Uterus (tissue), 4 donors: ENCODE measurements around the gene MUC13. TPM values are rescaled to one million over a fixed set of nuclear protein-coding genes. Genes with fewer than 3 reads are reported as not detected.

Source experiments
- DNase-seq, 2 donors: peaks; one replicate each; pipeline ENCODE4 v3.0.0-alpha.2; 2019 to 2020
- H3K27ac ChIP-seq, 2 donors: fragments of 200-600 bp; sonication (generic); 1 replicate in 1 of 2; 2 replicates in 1 of 2; pipeline ENCODE4 v1.5.1; 2016 to 2018
- H3K27me3 ChIP-seq, 2 donors: fragments of 200-600 bp; sonication (generic); one replicate each; pipeline ENCODE4 v1.5.1; 2018 to 2019; ENCODE audit warnings: control low read depth in 1 of 2
- H3K36me3 ChIP-seq, 2 donors: fragments of 200-600 bp; sonication (generic); one replicate each; pipeline ENCODE4 v1.5.1; 2019; ENCODE audit warnings: control low read depth in 1 of 2
- H3K4me1 ChIP-seq, 2 donors: fragments of 200-600 bp; sonication (generic); one replicate each; pipeline ENCODE4 v1.5.1; 2018 to 2019; ENCODE audit warnings: control low read depth in 1 of 2
- H3K4me3 ChIP-seq, 2 donors: fragments of 200-600 bp; sonication (generic); 1 replicate in 1 of 2; 2 replicates in 1 of 2; pipeline ENCODE4 v1.5.1; 2018 to 2019; ENCODE audit warnings: mild to moderate bottlenecking in 1 of 2
- H3K9me3 ChIP-seq, 2 donors: fragments of 200-600 bp; sonication (generic); one replicate each; pipeline ENCODE4 v1.5.1; 2019; ENCODE audit warnings: control low read depth in 1 of 2
- POLR2A ChIP-seq, 2 donors: fragments of 450-650 bp; IDR thresholded peaks; one replicate each; pipeline ENCODE4 v1.6.1; 2016; ENCODE audit warnings: antibody characterized with exemption in 2 of 2, mild to moderate bottlenecking in 1 of 2, moderate library complexity in 1 of 2
- intact Hi-C: fragments of 100-400 bp; cut with DNase I; formaldehyde crosslinking; loops from one replicate; pipeline ENCODE4 v1.15.1; 2023; ENCODE audit warnings: low total_unique reads
- total RNA-seq, 4 donors: library from RNA; depleted of rRNA in 3 of 4; stranded (reverse); fragments of >200 nt in 3 of 4; gene quantifications; one replicate each; pipeline versions ENCODE4 v1.1.0 to v1.2.4, GENCODE V29; 2014 to 2023
- TF ChIP-seq, protein P1 (sequence below), 4 experiments: fragments of 200-600 bp in 2 of 4; fragments of 450-650 bp in 2 of 4; sonication (generic) in 2 of 4; IDR thresholded peaks; one replicate each; pipeline ENCODE4 v1.5.1; 2016 to 2019; ENCODE audit warnings: antibody characterized with exemption in 4 of 4, mild to moderate bottlenecking in 2 of 4, moderate library complexity in 1 of 4
- donor health status: DM: yes; HTN: yes; CAD: no.

Gene MUC13
- total RNA-seq, 4 donors from 2014 or later: 0.51 TPM; not detected in 3

DNA sequence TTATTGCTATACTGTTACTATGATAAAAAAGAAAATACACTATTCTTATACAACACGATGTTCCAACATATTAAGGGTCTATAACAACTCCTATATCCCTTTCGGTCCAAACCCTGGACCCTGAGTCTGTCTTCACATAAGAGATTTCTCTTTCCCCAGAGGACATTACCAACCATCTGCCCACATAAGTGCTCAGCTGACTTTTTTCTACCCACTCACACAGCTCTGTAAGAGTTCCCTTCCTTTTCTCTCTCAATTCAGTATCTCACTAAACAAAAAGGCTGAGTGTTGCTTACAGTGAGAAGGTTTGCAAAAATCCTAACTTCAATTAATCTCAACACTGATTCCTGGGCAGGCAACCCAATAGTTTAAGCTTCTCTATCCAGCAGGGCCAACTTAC is 77.9 kb downstream of the MUC13 start:
- TF ChIP-seq, protein P1, sequence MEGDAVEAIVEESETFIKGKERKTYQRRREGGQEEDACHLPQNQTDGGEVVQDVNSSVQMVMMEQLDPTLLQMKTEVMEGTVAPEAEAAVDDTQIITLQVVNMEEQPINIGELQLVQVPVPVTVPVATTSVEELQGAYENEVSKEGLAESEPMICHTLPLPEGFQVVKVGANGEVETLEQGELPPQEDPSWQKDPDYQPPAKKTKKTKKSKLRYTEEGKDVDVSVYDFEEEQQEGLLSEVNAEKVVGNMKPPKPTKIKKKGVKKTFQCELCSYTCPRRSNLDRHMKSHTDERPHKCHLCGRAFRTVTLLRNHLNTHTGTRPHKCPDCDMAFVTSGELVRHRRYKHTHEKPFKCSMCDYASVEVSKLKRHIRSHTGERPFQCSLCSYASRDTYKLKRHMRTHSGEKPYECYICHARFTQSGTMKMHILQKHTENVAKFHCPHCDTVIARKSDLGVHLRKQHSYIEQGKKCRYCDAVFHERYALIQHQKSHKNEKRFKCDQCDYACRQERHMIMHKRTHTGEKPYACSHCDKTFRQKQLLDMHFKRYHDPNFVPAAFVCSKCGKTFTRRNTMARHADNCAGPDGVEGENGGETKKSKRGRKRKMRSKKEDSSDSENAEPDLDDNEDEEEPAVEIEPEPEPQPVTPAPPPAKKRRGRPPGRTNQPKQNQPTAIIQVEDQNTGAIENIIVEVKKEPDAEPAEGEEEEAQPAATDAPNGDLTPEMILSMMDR (IDR thresholded peaks at IDR 0.05): no peak
- TF ChIP-seq POLR2A (IDR thresholded peaks at IDR 0.05): no peak
- Histone ChIP-seq H3K4me1 (no peaks in the 10 kb centered on the region), H3K4me3 (no peak overlapping the region), H3K36me3 (no peaks in the 10 kb centered on the region), H3K27ac (peak overlapping the region in 1 of 2 donors; percentile 2), H3K9me3 (no peaks in the 10 kb centered on the region), H3K27me3 (no peaks in the 10 kb centered on the region)
- intact Hi-C loops: no loop called here
- DNase-seq: no peak

Other genes with a start within 250 kb of the MUC13 start
- 10 to 100 TPM in 3 of 4 donors, 1 to 10 TPM in 1; 5.4 to 54.8 (median 19.9) TPM for gene UMPS, start 204.3 kb downstream of the MUC13 start, total RNA-seq
- 100 to 1,000 TPM in 2 of 4 donors, 10 to 100 TPM in 2; 28.7 to 106 (median 71.6) TPM for gene ITGB5, start 47.4 kb downstream of the MUC13 start, total RNA-seq
- gene HEG1, start 121.2 kb upstream of the MUC13 start, total RNA-seq: 10 to 100 TPM; 64.8 to 97.0 (median 71.7) TPM